RWPE1 (cell line): ENCODE measurements around the gene LRRC2.
"Not testable (repeated sequence)": the region's sequence is repeated elsewhere in the genome, so short reads cannot be mapped to it uniquely, and the experiment has no call there.

Source experiments
- CTCF ChIA-PET: fragments of 350-600 bp; sonication (Branson Sonifier 250); formaldehyde crosslinking; extraction: SDS; loops from one replicate; lab custom pipeline; 2021; lab: Yijun Ruan, JAX
- POLR2A ChIA-PET: fragments of 400-600 bp; formaldehyde crosslinking; extraction: SDS; loops from one replicate; lab custom pipeline; 2020; ENCODE audit warnings: antibody characterized with exemption; ENCODE audit not compliant: low non-redundant PET; lab: Yijun Ruan, JAX
- DNase-seq: peaks from one replicate; pipeline ENCODE4 v3.0.0; 2012; ENCODE audit warnings: low spot score
- H3K27ac ChIP-seq: fragments of 450-650 bp; 2 replicates; pipeline ENCODE4 v1.5.1; 2017
- CTCF ChIP-seq: fragments of 450-650 bp; conservative IDR thresholded peaks from 2 replicates; pipeline ENCODE4 v1.5.1; 2017; ENCODE audit warnings: low read depth, mild to moderate bottlenecking

LRRC2 gene

DNA sequence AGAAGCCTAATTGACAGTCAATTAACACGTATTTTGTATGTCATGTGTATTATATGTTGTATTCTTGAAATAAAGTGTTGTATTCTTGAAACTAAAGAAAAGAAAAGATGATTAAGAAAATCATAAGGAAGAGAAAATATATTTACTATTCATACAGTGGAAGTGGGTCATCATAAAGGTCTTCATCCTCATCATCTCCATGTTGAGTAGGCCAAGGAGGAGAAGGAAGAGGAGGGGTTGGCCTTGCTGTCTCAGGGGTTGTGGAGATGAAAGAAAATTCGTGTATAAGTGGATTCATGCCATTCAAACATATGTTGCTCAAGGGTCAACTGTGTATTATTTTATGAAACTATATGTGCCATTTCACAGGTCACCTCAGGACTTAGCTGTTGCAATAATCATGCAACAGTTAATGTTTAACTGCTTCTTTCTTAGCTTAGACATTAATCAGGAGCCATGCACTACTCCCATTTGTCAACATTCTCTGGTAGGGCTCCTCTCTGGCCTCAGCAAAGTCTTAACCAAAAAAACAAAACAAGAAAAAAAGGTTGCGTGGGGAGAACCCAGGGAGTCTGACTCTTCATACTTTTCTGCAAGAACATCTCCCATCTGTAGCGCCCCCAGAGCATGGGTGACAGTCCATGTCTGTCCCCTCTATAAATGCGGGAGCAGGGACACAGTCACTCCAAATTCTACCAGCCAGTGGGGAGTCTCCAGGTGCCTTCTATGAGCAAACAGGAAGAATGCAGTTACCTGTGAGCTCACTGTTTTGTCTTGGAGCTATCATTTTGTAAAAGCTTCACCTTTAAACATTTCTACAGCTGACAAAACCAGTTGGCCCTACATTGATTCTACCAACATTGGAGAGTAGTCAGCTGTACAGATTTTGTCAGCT, 19.9 kb upstream of the LRRC2 start:
- ChIA-PET POLR2A (no interaction called here), CTCF (no interaction called here)
- no peak for TF ChIP-seq CTCF
- H3K27ac ChIP-seq, result no peak overlapping the region
- DNase-seq, result no peak

GRCh38 chr3:46584598-46585467, 18.7 kb upstream of the LRRC2 start:
- DNase-seq, result no peak
- no peak overlapping the region for H3K27ac ChIP-seq
- CTCF ChIA-PET, result interaction anchor here (1.0 kb wide), 1 partner anchor 12 kb away, joined by 3 read pairs; no protein-coding TSS in a partner anchor
- TF ChIP-seq CTCF, result no peak
- POLR2A ChIA-PET, result no interaction called here

DNA sequence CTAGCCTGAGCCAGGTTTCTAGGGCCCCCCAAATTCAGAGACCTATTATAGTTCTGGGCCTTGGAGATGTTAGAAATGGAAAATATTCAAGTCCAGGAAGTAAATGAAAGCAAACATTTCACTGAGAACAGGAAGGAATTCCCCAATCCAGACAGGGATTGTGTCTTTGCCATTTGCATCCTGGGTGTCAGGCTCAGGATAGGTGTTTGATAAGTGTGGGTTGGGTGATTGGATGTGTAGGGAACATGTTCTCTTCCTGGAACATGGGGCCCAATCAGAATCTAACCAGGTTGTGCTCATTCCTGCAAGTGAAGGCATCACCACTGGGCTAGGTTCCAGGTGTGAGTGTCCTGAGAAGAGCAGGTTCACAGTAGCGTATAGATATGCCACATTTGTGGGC, 14.6 kb upstream of the LRRC2 start:
- CTCF ChIA-PET, result no interaction called here
- TF ChIP-seq CTCF, result no peak
- POLR2A ChIA-PET, result no interaction called here
- no peak for DNase-seq
- H3K27ac ChIP-seq, result no peak overlapping the region

- no peak overlapping the region for H3K27ac ChIP-seq
- CTCF ChIA-PET, result no interaction called here
- no peak for DNase-seq
- no peak for TF ChIP-seq CTCF
- POLR2A ChIA-PET, result no interaction called here
Measured at GRCh38 chr3:46579756-46580286, 13.7 kb upstream of the LRRC2 start.

DNA sequence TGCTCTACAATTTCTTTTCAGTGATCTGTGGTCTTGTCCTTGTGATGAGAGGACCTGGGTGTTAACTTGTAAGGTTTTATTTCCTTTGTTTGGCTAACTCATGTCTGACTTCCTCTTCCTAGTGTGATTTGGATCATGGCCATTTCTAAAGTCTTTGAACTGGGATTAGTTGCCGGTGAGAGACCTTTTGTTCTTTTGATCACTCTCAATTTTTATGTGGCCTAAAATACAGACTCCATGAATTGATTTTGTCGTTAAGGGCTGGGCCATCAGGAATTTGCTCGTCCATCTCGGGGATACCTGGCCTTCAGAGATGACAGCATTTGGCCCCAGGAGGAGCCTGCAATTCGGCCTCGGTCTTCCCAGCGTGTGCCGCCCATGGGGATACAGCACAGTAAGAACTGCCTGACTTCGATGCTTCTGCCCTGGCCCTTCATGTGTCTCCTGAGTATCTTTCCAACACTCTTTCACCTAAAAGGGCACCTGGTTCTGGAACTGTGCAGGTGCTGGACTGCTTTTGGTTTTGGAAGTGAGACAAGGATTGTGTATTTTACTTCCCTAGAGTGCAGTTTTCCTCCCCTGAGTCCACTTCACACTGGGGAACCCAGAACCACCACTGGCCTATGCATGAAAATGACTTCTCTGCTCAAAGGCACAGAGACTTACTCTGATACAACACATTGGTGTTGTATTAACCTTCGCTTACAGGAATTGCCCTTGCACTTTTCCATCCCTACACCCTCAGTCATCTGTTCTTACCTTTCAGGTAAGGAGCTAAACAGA, 13.1 kb upstream of the LRRC2 start:
- no peak for TF ChIP-seq CTCF
- CTCF ChIA-PET, result no interaction called here
- POLR2A ChIA-PET, result no interaction called here
- no peak overlapping the region for H3K27ac ChIP-seq
- no peak for DNase-seq

- POLR2A ChIA-PET, CTCF ChIA-PET, H3K27ac ChIP-seq, DNase-seq: not testable (repeated sequence)
Measured at GRCh38 chr3:46577580-46578249, 11.6 kb upstream of the LRRC2 start.
